Smooth muscle cell (in vitro differentiated cells): ENCODE measurements around the gene SPEM3. TPM values are rescaled to one million over a fixed set of nuclear protein-coding genes. Genes with fewer than 3 reads are reported as not detected.

Source experiments
- DNase-seq: peaks from one replicate; lab custom pipeline; 2025; ENCODE audit not compliant: unreplicated experiment; lab: John Stamatoyannopoulos, UW
- H2AFZ ChIP-seq: fragments of 200-600 bp; sonication (generic); 2 replicates; pipeline ENCODE4 v1.6.0; 2016; ENCODE audit warnings: antibody characterized with exemption, low read depth, mild to moderate bottlenecking
- H3F3A ChIP-seq: fragments of 200-600 bp; sonication (generic); 2 replicates; pipeline ENCODE4 v1.6.0; 2017; ENCODE audit warnings: antibody characterized with exemption, low read depth
- H3K27ac ChIP-seq: fragments of 200-600 bp; sonication (generic); 2 replicates; pipeline ENCODE4 v1.5.1; 2016; ENCODE audit warnings: low read depth, mild to moderate bottlenecking
- H3K27me3 ChIP-seq: fragments of 200-600 bp; sonication (generic); 2 replicates; pipeline ENCODE4 v1.6.1; 2016; ENCODE audit warnings: low read depth, mild to moderate bottlenecking
- H3K36me3 ChIP-seq: fragments of 200-600 bp; sonication (generic); 2 replicates; pipeline ENCODE4 v1.5.1; 2016; ENCODE audit warnings: low read depth
- H3K4me1 ChIP-seq: fragments of 200-600 bp; sonication (generic); 2 replicates; pipeline ENCODE4 v1.5.1; 2016; ENCODE audit warnings: low read depth
- H3K4me2 ChIP-seq: fragments of 200-600 bp; sonication (generic); 2 replicates; pipeline ENCODE4 v1.6.0; 2016; ENCODE audit warnings: mild to moderate bottlenecking
- H3K4me3 ChIP-seq: fragments of 200-600 bp; sonication (generic); 2 replicates; pipeline ENCODE4 v1.5.1; 2016; ENCODE audit warnings: mild to moderate bottlenecking
- H3K79me2 ChIP-seq: fragments of 200-600 bp; sonication (generic); 2 replicates; pipeline ENCODE4 v1.6.0; 2016; ENCODE audit warnings: low read depth, mild to moderate bottlenecking
- H3K9ac ChIP-seq: fragments of 200-600 bp; sonication (generic); 2 replicates; pipeline ENCODE4 v1.6.0; 2016; ENCODE audit warnings: low read depth
- H3K9me3 ChIP-seq: fragments of 200-600 bp; sonication (generic); replicated peaks from 2 replicates; pipeline ENCODE4 v1.5.1; 2016; ENCODE audit warnings: low read depth
- H4K20me1 ChIP-seq: fragments of 200-600 bp; sonication (generic); 2 replicates; pipeline ENCODE4 v1.6.0; 2016; ENCODE audit warnings: low read depth
- WGBS: methylation state at CpG from one replicate; pipeline ENCODE4 v1.1.7; 2016; ENCODE audit warnings: low lambda C conversion rate; 5-methylcytosine and 5-hydroxymethylcytosine counted together
- polyA plus RNA-seq: library from polyadenylated mRNA; unstranded; fragments of >200 nt; fragmentation: Nextera tagmentation; extraction: Ambion mirVana; gene quantifications from 2 replicates; pipeline ENCODE4 v1.2.1, GENCODE V29; 2016
- total RNA-seq: library from RNA; depleted of rRNA; stranded (reverse); fragments of >200 nt; gene quantifications from 2 replicates; pipeline ENCODE4 v1.2.3, GENCODE V29; 2014
- TF ChIP-seq, protein P1 (sequence below): fragments of 200-600 bp; sonication (generic); IDR thresholded peaks from 2 replicates; pipeline ENCODE4 v1.5.1; 2017; ENCODE audit warnings: borderline replicate concordance, mild to moderate bottlenecking, antibody characterized with exemption; ENCODE audit not compliant: insufficient read depth, poor library complexity, severe bottlenecking

The SPEM3 gene
- total and polyA plus RNA-seq, 2 experiments from 2014 or later: not detected

DNA sequence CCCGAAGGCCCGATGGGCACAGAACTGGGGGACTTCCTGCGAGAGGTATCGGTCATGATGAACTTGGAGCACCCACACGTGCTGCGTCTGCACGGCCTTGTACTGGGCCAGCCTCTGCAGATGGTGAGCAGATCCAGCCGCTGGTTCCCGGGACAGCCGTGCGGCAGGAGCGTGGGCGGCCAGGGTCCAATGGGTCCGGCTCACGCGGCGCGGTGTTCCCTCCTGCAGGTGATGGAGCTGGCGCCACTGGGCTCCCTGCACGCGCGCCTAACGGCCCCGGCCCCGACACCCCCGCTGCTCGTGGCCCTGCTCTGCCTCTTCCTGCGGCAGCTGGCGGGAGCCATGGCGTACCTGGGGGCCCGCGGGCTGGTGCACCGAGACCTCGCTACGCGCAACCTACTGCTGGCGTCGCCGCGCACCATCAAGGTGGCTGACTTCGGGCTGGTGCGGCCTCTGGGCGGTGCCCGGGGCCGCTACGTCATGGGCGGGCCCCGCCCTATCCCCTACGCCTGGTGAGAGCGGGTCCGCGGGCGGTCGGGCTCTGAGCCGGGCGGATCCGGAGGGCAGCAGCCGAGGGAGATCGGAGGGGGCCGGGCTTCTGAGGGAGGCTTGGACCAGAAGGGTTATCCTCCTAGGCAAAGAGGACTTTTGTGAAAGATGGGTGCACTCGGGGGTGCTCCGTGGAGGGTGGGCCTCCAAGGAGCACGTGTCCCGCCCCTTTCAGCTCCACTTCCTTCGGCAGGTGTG lies 44.7 kb upstream of the SPEM3 start:
- Histone ChIP-seq H3K4me2 (peak overlapping the region; percentile 85), H2AFZ (no peak overlapping the region), H3K27me3 (peaks cover 22% of the 10 kb centered on the region), H3K4me1 (peaks cover 19% of the 10 kb centered on the region), H3K79me2 (no peaks in the 10 kb centered on the region), H3K9me3 (no peaks in the 10 kb centered on the region), H3K4me3 (peak overlapping the region; percentile 40), H4K20me1 (no peaks in the 10 kb centered on the region), H3K36me3 (no peaks in the 10 kb centered on the region), H3K9ac (no peak overlapping the region), H3K27ac (no peak overlapping the region), H3F3A (peaks cover 6% of the 10 kb centered on the region)
- 23% methylated on average over 64 of the region's 65 CpGs for WGBS
- DNase-seq: no peak
- TF ChIP-seq, protein P1, sequence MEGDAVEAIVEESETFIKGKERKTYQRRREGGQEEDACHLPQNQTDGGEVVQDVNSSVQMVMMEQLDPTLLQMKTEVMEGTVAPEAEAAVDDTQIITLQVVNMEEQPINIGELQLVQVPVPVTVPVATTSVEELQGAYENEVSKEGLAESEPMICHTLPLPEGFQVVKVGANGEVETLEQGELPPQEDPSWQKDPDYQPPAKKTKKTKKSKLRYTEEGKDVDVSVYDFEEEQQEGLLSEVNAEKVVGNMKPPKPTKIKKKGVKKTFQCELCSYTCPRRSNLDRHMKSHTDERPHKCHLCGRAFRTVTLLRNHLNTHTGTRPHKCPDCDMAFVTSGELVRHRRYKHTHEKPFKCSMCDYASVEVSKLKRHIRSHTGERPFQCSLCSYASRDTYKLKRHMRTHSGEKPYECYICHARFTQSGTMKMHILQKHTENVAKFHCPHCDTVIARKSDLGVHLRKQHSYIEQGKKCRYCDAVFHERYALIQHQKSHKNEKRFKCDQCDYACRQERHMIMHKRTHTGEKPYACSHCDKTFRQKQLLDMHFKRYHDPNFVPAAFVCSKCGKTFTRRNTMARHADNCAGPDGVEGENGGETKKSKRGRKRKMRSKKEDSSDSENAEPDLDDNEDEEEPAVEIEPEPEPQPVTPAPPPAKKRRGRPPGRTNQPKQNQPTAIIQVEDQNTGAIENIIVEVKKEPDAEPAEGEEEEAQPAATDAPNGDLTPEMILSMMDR: no peak

DNA sequence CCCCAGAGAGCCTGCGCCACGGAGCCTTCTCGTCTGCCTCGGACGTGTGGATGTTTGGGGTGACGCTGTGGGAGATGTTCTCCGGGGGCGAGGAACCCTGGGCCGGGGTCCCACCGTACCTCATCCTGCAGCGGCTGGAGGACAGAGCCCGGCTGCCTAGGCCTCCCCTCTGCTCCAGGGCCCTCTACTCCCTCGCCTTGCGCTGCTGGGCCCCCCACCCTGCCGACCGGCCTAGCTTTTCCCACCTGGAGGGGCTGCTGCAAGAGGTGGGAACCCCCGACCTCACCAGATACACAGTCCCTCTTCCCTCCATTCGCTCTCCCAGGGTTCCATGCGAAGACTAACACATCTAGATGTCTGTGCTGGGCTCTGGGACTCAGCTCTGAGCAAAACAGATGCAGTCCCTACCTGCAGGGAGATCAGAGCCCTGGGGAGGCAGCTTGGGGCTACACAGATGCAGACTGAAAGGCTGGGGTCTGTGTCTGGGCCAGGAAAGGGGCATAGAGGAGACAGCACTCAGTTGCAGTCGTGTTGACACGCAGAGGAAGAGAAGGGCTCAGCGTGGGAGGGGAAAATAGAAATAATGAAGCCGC lies 44.1 kb upstream of the SPEM3 start:
- no peak overlapping the region for H3K9ac ChIP-seq
- no peak overlapping the region for H2AFZ ChIP-seq
- 65% methylated on average over 22 of the region's 23 CpGs for WGBS
- peak overlapping the region; percentile 40 for H3K4me3 ChIP-seq
- H3K79me2 ChIP-seq: no peaks in the 10 kb centered on the region
- H3K27me3 ChIP-seq: peaks cover 21% of the 10 kb centered on the region
- peaks cover 19% of the 10 kb centered on the region for H3K4me1 ChIP-seq
- peak overlapping the region; percentile 85 for H3K4me2 ChIP-seq
- peaks cover 5% of the 10 kb centered on the region for H4K20me1 ChIP-seq
- no peaks in the 10 kb centered on the region for H3K36me3 ChIP-seq
- DNase-seq: no peak
- TF ChIP-seq, protein P1: no peak
- H3K27ac ChIP-seq: no peak overlapping the region
- H3K9me3 ChIP-seq: no peaks in the 10 kb centered on the region
- peaks cover 6% of the 10 kb centered on the region for H3F3A ChIP-seq

DNA sequence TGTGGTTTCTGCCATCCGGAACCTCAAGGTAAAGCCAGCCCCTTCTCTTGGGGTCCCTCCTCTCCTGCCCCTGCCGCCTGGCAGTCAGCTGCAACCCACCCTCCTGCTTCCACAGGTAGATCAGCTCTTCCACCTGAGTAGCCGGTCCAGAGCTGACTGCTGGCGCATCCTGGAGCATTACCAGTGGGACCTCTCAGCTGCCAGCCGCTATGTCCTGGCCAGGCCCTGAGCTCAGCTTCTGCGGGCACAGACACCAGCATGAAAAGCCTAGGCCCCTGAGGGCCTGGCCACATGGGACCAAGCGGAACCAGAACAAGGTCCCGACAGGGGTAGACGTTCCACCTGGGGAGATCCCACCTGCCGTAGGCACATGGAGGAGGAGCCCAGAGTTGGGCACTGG lies 39.8 kb upstream of the SPEM3 start:
- Histone ChIP-seq H3K9ac (no peak overlapping the region), H3K4me3 (no peak overlapping the region), H3K9me3 (no peaks in the 10 kb centered on the region), H3F3A (peaks cover 6% of the 10 kb centered on the region), H3K36me3 (no peaks in the 10 kb centered on the region), H2AFZ (no peak overlapping the region), H3K4me2 (no peak overlapping the region), H3K27me3 (no peaks in the 10 kb centered on the region), H3K79me2 (no peaks in the 10 kb centered on the region), H4K20me1 (peaks cover 23% of the 10 kb centered on the region), H3K4me1 (peaks cover 14% of the 10 kb centered on the region), H3K27ac (no peak overlapping the region)
- WGBS: 99% methylated on average over 10 of the region's 10 CpGs
- no peak for DNase-seq
- TF ChIP-seq, protein P1: no peak
